Activated CD8-positive, alpha-beta memory T cell treated with anti-CD3 and anti-CD28 coated beads, Interleukin-2, amount 50 U/mL, for 48 hours (primary cell): ENCODE results near the gene SH3GL1.
"Not testable (repeated sequence)": the region's sequence is repeated elsewhere in the genome, so short reads cannot be mapped to it uniquely, and the experiment has no call there.

Experiments
- DNase-seq: peaks from one replicate; pipeline ENCODE4 v3.0.0-alpha.2; 2020

The SH3GL1 gene

DNA sequence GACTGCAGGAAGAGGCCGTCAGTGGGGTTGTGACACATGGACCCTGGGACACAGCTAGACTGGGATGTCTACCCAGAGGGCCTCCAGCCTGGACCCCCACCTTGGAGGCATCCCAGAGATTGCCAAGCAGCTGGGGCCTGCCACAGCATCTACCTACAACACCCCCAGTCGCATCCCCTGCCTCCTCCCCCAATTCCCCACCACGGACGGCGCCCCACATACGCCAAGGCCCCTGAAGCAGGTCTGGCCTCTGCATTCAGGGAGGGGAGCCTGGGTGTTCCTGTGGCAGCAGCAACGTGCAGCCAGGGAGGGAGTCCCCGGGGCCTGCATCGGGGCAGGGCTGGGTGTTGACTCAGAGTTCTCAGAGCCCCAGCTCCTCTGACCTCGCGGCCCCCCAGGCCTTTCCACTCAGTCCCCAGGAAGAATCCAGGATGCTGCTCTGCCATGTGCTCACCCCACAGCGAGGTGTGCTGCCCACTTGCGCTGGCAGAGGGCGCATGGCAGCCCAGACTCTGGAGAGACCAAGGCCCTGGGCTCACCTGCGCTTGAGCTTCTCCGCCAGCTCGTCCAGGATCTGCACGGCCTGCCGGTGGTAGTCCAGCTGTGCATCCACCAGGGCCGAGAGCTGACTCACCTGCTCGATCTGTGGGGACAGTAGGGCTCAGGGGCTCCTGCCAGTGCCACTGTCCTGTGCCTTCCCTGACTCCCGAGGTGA lies 37.4 kb downstream of the SH3GL1 start:
- DNase-seq = no peak

GRCh38 chr19:4362101-4362828 lies 38.1 kb downstream of the SH3GL1 start:
- no peak for DNase-seq

DNA sequence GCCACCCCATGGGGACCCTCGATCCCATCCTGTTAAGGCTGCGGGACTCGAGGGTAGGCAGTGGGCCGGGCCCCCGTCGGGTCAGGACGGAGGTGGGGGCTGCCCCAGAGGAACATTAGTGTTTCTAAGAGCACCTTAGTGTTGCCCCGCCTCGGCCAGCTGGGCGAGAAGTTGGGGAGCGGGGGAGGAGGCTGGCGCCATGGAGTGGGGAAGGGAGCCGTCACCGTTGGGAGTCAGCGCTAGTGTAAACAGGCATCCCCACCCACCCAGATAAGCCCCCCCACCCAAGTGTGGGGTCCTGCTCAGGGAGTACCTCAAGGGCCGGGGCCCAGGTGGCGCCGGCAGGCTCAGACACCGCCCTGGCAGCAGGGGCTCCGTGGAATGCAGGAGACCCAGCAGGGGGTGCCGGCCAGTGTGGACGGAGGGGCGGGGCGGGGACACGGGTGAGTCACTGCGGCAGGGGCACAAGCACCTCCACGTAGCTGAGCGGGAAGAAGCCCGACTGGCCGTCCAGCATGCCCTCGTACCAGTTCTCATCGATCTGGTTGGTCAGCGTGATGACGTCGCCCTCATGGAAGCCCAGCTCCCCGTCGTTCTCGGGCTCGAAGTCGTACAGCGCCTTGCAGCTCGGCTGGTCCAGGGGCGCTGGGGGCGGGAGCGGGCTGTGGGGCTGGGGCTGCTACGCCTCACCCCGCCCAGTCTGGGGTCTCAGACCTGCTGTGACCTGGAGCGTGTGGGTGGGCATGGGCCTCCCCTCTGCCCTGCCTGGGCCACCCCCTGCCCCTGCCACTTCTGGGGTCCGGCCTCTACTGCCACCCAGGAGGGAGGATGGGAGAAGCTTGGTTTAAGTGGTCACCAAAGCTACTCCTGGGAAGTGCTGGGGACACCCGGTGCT lies 38.9 kb downstream of the SH3GL1 start:
- DNase-seq = no peak

- no peak for DNase-seq
These were observed 39.7 kb downstream of the SH3GL1 start for GRCh38 chr19:4360641-4361151.

DNA sequence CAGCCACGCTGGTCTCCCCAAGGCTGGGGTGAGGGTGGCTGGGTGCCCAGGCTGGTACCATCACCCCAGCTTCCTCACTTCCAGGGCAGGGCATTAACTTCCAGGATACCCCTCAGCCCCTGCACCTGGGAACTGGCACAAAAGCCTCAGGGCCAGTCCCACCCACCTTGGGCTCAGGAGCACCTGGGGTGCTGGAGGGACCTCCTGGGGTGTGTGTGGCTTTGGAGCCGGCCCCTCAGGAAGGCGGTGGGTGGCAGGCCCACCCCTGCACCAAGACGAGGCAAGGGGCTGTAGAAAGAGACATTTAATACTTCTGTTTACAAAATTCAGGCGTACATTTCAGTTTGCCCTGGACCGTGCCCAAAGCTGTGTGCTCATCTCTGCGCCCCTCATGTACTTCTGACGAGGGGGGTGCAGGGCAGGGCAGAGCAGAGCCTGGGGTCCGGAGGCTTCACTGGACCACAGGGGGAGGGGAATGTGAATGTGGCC lies 40.2 kb downstream of the SH3GL1 start:
- no peak for DNase-seq

GRCh38 chr19:4359627-4360000 lies 40.7 kb downstream of the SH3GL1 start:
- DNase-seq = no peak

- no peak for DNase-seq
These were observed 41.4 kb downstream of the SH3GL1 start for GRCh38 chr19:4358709-4359626.

DNA sequence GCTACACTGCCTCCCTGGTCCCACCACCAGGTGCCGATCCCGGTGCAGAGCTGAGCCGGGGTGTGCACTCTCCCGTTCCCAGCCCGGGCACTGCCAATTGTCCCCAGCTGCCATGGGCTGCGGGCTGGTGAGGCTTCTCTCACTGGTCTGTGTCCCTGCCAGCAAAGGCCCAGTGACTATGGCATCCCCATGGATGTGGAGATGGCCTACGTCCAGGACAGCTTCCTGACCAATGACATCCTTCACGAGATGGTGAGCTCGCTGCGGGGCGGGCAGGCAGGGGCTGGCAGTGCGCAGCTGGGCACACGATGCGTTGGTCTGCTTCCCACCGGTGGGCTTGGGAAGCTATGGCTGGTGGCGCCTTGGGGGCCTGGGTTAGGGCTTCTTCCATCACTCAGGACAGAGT lies 42.4 kb downstream of the SH3GL1 start:
- DNase-seq = no peak

DNA sequence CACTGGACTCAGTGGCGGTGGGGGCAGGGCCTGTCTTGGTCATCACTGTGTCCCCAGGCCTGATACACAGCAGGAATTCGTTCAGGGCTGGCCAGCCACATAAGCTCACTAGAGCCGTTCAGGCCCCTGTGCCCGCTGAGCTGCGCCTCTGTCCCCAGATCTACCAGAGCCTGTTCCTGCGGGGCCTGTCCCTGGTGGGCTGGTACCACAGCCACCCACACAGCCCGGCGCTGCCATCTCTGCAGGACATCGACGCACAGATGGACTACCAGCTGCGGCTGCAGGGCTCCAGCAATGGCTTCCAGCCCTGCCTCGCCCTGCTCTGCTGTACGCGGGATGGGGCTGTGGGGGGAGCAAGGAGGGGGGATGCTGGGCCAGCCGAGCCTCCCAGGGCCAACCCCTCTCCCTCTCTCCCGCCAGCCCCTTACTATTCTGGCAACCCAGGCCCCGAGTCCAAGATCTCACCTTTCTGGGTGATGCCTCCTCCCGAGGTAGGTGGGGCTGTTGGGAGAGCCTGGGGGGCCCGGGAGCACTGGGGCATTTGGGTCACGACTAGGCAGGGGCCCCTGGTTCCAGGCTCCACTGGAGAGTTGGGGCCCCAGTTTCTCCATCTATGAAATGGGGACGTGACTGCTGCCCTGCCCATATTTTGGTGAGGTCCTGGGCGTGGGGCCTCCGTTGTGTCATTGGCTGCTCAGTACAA lies 43.1 kb downstream of the SH3GL1 start:
- DNase-seq = no peak

DNA sequence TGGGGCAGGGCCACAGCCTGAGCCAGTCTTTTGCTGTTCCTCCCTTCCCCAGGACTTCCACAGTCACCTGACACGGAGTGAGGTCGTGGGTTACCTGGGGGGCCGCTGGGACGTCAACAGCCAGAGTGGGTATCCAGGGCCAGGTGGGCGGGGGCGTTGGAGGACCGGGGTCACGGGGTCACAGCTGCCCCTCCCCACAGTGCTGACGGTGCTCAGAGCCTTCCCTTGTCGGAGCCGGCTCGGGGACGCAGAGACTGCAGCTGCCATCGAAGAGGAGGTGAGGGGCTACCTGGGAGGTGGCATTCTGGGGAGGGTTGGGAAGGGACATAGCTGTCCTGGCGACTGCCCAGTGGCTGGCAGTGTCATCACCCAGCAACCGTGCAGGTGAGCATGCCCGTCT lies 45.5 kb downstream of the SH3GL1 start:
- DNase-seq = no peak

GRCh38 chr19:4354282-4354681 lies 46.1 kb downstream of the SH3GL1 start:
- DNase-seq = no peak

GRCh38 chr19:4352701-4353121 lies 47.6 kb downstream of the SH3GL1 start:
- no peak for DNase-seq

DNA sequence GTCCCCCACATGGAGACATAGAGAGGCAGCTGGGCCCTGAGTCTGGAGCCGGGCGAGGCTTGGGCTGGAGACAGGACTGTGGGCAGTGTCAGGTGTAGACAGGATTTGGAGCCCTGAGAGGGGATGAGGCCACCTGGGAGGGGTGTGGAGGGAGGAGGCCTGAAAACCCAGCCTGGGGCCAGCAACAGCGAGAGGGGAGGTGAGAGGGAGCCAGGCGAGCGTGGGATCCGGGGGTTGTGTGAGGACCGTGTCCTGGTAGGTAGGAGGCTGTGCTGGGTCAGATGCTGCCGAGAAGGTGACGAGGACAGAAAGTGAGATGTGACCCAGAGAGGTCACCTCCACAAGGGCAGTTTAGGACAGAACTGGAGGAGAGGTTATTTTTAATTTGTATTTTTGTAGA lies 49.6 kb downstream of the SH3GL1 start:
- DNase-seq = no peak

DNA sequence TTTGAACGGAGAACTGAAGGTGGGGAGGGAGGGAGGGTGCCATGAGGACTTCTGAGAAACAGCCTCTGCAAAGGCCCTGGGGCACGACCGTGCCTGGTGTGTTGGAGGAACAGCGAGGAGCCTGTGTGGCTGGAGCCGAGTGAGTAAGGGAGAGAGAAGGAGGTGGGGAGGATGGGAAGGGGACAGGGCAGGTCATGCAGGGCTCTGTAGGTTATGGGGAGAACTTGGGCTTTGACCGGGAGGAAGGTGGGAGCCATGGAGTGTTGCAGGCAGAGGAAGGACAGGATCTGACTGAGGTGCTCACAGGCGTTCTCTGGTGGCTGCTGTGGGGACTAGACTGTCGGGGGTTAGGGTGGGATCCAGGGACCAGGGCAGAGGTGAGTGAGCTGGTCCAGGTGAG lies 50.2 kb downstream of the SH3GL1 start:
- DNase-seq = no peak

DNA sequence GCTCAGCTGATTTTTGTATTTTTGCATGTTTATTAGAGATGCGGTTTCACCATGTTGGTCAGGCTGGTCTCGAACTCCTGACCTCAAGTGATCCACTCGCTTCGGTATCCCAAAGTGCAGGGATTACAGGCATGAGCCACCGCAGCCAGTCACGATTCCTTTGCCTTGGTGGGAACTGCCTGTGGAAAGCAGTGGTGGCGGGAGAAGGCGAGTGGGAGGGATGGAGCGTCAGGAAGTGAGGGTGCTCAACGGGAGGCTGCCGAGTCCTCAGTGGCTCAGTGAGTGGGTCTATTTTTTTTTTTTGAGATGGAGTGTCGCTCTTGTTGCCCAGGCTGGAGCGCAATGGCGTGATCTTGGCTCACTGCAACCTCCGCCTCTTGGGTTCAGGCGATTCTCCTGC lies 51.1 kb downstream of the SH3GL1 start:
- not testable (repeated sequence) for DNase-seq

- DNase-seq = no peak
These were observed 52.8 kb downstream of the SH3GL1 start for GRCh38 chr19:4347521-4347920.

- no peak for DNase-seq
These were observed 54.3 kb downstream of the SH3GL1 start for GRCh38 chr19:4346020-4346383.

DNA sequence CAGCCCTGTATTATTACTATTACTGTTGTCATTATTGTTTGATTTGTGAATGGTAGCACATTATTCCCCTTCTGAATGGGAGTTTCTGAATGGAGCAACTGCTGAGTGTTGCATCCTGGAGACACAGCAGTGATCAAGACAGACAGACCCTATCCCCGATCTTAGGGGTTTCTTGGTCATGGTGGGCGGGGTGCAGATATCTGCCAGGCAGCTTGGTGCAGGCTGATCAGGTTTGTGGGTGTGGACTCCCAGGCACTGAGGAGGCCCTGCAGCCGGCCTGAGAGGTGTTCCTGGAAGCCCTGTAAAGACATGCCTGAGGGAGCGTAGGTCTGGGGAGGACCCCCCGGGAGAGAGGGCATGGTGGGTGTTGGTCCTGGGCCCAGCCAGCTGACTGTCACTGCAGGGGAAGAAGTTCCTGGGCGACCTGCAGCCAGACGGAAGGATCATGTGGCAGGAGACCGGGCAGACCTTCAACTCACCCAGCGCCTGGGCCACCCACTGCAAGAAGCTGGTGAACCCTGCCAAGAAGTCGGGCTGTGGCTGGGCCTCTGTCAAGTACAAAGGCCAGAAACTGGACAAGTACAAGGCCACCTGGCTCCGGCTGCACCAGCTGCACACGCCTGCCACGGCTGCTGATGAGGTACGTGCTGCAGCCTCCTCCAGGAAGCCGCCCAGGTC lies 54.9 kb downstream of the SH3GL1 start:
- DNase-seq = no peak

- peak; percentile 97 for DNase-seq
These were observed 56.7 kb downstream of the SH3GL1 start, which contains the start of gene MPND for GRCh38 chr19:4343370-4344307. Gene MPND, plus strand, starts transcription at chr19:4343562. Its CDS starts 32 bp downstream, at chr19:4343594.
